Heart left ventricle (tissue), 13 donors: ENCODE measurements around the gene STXBP2.

Experiments used
- CTCF ChIP-seq, 12 donors: fragments of 200-600 bp; sonication (generic) in 4 of 12; IDR thresholded peaks; one replicate each; pipeline versions ENCODE4 v1.5.0 to v1.8.0; 2018 to 2022; ENCODE audit warnings: antibody characterized with exemption in 12 of 12, mild to moderate bottlenecking in 5 of 12
- POLR2A ChIP-seq, 2 donors: fragments of 450-650 bp; IDR thresholded peaks; one replicate each; pipeline ENCODE4 v1.6.1; 2017; ENCODE audit warnings: antibody characterized with exemption in 2 of 2, mild to moderate bottlenecking in 2 of 2, moderate library complexity in 2 of 2
- donor health status: ischemic (EF 13 %, LVEDD 7.1; RV severe dilation, severe dysfunction).
- donor health status: DM: no; HTN: yes; CAD: no.
- donor health status: DM: no; HTN: no; CAD: no.
- donor health status: ischemic (EF 25% LVEDD 6.9; RV normal size, moderate dysfunction).
- donor health status: ischemic (EF 25% LVEDD 5.7; RV mildly dilated, moderate dysfunction).
- donor health status: ischemic (EF 35%, LVEDD 5.7; RV mildly dilated, moderate dysfunction).
- donor health status: nonischemic (EF 11% LVEDD 7.7; RV severe dilation, severe dysfunction).
- donor health status: DM: yes; HTN: yes; CAD: no.
- donor health status: PGD.
- donor health status: ischemic (EF 29% LVEDD 5.4; RV normal size, mild dysfunction).
- donor health status: nonischemic (EF 23%, LVEDD 6.1; RV moderate dilation, normal function).

- TF ChIP-seq CTCF (IDR thresholded peaks at IDR 0.05): no peak
- TF ChIP-seq POLR2A (IDR thresholded peaks at IDR 0.05): no peak
Measured at GRCh38 chr19:7600721-7601120, 36.2 kb upstream of the STXBP2 start.
